ENCODE results near the gene TP63.

Gene TP63

DNA sequence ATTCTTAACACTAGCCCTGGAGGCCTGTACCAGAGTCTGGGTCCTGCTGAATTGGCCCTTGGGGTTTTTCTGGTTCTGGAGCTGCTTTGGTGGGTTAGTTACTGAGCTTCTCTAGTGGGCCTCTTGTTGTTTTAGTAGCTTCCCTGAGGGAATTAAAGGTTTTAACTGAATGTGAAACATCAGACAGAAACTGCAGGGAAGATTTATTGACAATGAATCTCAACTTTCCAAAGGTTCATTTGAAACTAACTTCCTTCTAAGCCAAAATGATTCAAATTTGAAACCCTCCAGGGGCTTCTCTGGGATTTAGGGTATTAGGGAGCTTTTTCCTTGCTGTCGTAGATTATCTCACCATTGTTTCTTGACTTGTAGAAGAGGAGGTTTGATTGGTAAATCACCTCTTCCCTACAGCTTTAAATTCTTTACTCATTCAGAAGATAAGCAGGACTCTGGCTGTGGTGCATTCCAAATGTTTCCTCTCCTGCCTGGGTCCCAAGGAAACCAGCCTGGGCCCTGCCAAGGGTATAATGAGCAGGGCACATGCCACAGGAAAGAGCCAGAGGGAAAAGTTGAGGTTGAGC, 71.0 kb downstream of the TP63 start:
- TF ChIP-seq, protein P1, sequence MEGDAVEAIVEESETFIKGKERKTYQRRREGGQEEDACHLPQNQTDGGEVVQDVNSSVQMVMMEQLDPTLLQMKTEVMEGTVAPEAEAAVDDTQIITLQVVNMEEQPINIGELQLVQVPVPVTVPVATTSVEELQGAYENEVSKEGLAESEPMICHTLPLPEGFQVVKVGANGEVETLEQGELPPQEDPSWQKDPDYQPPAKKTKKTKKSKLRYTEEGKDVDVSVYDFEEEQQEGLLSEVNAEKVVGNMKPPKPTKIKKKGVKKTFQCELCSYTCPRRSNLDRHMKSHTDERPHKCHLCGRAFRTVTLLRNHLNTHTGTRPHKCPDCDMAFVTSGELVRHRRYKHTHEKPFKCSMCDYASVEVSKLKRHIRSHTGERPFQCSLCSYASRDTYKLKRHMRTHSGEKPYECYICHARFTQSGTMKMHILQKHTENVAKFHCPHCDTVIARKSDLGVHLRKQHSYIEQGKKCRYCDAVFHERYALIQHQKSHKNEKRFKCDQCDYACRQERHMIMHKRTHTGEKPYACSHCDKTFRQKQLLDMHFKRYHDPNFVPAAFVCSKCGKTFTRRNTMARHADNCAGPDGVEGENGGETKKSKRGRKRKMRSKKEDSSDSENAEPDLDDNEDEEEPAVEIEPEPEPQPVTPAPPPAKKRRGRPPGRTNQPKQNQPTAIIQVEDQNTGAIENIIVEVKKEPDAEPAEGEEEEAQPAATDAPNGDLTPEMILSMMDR (IDR thresholded peaks at IDR 0.05; ENCODE audit: low read depth, low read length, missing control alignments): no peak
- no peak for DNase-seq (ENCODE audit: low read depth)
- no peak overlapping the region for H3K4me3 ChIP-seq (ENCODE audit: low read depth, low read length)

DNA sequence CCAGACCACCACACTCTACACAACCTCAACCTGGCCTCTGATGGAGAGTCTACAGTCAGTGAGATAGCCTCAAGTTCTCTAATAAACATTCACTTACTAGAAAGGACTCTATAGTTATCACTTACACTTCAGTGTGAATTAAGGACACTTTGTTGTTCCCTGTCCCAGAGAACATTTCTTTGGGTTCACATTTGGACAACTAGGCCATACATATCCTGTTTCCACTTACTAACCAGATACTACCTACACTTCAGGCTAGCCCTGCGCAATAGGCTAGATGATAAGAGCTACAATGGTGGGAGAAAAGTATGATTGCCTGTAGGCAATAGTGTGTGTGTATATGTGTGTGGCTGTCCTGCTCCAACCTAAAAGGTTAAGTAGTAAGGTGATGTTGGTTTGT, 72.7 kb downstream of the TP63 start:
- H3K4me3 ChIP-seq (ENCODE audit: low read depth, low read length): no peak overlapping the region

DNA sequence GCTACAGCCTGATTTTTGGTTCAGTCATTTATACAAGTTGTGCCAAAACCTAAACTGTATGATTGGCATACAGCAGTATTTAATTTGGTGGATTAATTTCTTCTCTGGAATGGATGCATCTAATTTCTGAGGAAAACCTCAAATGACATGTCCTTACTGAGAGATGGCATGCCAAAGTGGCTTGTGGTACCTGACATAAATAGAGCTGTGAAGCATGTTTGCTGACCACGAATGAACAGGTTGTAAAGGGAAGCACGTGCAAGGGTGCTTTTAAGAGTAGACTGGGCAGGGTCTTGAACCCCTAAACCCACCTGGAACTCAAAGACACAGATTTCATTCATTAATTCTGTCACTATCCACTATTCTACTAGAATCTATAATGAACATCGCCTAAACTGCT, 77.2 kb downstream of the TP63 start:
- TF ChIP-seq, protein P1 (IDR thresholded peaks at IDR 0.05; ENCODE audit: low read depth, low read length, missing control alignments): no peak
- H3K4me3 ChIP-seq (ENCODE audit: low read depth, low read length): no peak overlapping the region
- DNase-seq (ENCODE audit: low read depth): no peak

More for the DNA sequence above, 72.7 kb downstream of the TP63 start:
- TF ChIP-seq, protein P1 (IDR thresholded peaks at IDR 0.05; ENCODE audit: low read depth, low read length, missing control alignments): no peak
- DNase-seq (ENCODE audit: low read depth): no peak

DNA sequence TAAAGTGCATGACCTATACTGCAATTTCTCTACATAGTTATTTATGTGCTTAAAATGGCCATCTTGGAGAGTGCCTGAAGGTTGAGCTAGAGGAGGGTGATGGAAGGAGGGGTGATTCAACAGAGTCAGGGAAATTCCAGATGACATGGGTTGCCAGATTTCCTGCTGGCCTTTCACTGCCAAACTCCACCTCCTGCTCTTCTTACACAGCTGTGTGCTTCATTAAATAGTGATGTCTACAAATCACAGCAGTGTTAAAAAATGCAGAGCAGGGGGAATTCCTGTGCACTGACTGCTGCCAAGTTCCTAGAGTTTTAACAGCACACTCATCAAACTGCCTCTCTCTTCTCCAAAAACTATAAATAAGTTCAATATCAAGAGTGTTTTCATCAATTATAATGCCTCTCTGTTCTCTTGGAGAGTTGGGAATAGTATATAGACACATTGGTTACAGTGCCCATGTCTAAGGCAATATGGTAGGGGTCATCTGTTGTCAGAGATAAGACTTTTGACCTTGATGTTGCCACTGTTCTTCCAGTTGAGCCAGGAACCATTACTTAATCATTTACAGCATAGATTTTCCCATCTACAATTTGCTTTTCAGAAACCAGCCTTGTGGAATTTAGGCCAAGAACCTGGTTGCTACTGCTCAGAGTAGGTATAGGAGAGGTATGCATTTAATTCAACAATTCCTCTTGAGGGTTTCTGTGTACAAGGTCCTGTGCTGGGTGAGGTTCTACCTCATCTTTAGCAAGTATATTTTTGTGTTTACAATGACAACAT, 79.6 kb downstream of the TP63 start:
- TF ChIP-seq, protein P1 (IDR thresholded peaks at IDR 0.05; ENCODE audit: low read depth, low read length, missing control alignments): no peak
- H3K4me3 ChIP-seq (ENCODE audit: low read depth, low read length): no peak overlapping the region
- DNase-seq (ENCODE audit: low read depth): peak; percentile 35

DNA sequence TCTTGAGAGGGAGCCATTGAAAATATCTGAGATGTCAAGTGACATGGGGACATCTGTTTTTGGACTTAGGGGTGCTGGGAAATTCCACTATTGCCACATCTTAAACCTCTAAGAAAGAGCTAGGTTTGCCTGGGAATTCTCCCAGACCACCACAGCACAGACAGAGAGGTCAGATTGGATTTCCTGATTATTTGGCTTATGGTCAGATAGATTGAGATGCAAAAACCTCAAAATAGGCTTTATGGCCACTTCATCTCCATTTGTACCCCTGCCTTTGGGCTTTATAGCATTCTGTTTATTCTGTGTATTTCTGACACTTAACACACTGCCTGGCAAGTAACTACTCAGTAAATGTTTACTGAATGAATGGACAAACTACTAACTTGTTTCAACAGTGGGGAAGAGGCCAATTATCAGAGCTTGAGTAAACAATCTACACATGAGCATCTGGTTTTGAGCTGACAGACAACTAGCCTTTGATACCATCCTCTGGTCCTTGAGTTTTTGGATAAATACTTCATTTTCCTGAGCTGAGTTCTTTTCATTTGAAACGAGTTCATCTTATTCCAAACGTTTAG, 81.8 kb downstream of the TP63 start:
- TF ChIP-seq, protein P1 (IDR thresholded peaks at IDR 0.05; ENCODE audit: low read depth, low read length, missing control alignments): no peak
- DNase-seq (ENCODE audit: low read depth): no peak
- H3K4me3 ChIP-seq (ENCODE audit: low read depth, low read length): no peak overlapping the region

DNA sequence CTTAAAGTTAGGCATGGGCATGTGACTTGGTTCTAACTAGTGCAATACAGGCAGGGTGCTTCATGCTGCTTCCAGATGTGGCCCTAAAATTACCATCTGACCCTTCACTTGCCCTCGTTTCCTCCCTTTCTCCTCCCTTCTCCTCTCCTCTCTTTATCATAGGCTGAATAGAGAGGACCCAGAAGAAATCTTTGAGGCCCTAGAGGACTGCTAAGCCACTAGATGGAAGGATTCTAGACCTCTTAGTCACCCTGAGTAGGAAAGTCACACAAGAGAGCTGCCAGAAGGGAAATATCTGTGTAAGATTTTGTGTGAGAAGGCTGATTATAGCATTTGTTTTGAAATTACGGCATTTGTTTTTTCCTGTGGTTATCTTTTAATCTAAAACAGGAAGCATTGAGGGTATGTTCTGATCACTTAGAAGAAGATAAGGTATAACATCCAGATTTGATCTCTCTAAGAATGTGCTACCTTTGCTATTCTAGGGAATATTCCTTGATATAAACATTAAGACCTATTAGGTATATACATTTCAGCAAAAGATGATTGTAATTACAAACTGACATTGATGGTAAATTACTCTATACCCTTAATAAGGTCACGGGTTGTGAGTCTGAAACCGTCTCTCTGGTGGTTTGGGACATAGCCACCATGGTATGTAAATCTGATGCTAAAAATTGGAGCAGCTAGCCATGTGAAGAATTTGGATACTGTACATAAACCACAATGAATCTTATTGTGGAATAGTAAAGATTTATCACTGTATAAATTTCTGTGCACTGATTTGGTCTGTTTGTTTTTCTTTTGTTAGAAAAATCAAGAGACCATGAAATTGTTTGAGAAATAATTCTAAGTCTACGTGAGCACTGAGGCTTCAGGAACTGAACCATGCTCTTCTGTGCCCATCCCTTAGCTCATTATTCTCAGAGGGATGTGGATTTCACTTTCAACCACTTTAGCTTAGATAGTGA, 84.1 kb downstream of the TP63 start:
- TF ChIP-seq, protein P1 (IDR thresholded peaks at IDR 0.05; ENCODE audit: low read depth, low read length, missing control alignments): no peak
- no peak overlapping the region for H3K4me3 ChIP-seq (ENCODE audit: low read depth, low read length)
- DNase-seq (ENCODE audit: low read depth): peak; percentile 8

All from GM12864 (cell line).